Measurements from ENCODE around the gene SDSL. TPM values are rescaled to one million over a fixed set of nuclear protein-coding genes. Genes with fewer than 3 reads are reported as not detected.

The SDSL gene
- total and polyA plus RNA-seq, 2 of the 13 experiments (the other 11 are each of a cell fraction or from before 2014, with no cell fraction given) = 1.2 to 1.7 TPM

DNA sequence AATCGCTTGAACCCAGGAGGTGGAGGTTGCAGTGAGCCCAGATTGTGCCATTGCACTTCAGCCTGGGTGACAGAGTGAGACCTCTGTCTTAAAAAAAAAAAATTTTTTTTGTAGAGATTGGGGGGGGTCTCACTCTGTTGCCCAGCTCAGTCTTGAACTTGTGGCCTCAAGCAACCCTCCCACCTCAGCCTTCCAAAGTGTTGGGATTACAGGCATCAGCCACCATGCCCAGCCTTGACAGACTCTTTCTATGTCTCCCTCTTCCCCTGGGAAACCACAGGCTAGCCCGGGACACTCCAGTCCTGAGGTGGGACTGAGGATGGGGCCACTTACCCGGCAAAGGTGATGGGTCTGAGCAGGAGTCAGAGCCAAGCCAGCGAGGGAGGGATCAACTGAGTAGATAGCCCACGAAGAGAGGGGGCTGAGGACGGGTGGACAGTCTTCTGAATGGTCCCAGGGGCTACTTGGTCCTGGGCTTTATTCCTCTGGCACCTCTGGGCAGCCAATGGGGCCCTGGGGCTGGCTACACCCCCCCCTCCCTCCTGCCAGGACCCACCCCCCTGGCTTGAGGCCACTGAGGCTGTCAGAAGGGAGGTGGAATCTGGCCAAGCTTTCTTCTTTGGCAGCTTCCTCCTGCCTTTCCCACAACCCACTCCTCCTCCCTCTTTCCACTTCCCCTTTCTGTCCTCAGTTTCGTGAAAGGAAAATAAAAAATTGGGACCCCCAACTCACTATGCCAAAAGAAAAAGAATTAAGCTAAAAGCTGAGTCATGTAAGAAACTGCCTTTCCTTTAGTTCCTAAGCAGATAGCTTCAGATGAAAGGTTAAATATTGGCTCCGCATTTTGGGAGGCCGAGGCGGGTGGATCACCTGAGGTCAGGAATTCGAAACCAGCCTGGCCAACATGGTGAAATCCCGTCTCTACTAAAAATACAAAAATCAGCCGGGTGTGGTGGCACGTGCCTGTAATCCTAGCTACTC lies 18.5 kb upstream of the SDSL start, which contains the start of gene SDS:
Gene SDS, minus strand, starts transcription at position 453 of the 981 bp plus-strand sequence. CDS start 4,179 bp downstream, outside the sequence.
- ATAC-seq = peak; percentile 59
- H2AFZ ChIP-seq (ENCODE audit: low read length) = no peak within 1 kb of the TSS
- no peak within 1 kb of the TSS for H3K27ac ChIP-seq (ENCODE audit: extremely low read length, insufficient read depth, low read length)

More for the DNA sequence above, 18.5 kb upstream of the SDSL start, which contains the start of gene SDS:
- Histone ChIP-seq H3K36me3 (replicated peaks in 1 of 2; ENCODE audit: control insufficient read depth in 1 of 2, insufficient read depth in 2 of 2, low read length in 2 of 2) (no peaks in the 10 kb centered on the region), H3K4me2 (ENCODE audit: low read depth, low read length) (0 out of 2 replicates have a peak within 1 kb of the TSS, but pooled peaks have one; percentile 16), H4K20me1 (ENCODE audit: insufficient read depth, low read length) (no peaks in the 10 kb centered on the region), H3K79me2 (ENCODE audit: insufficient read depth, low read length) (no peaks in the 10 kb centered on the region), H3K9me3 (ENCODE audit: low read length) (no peaks in the 10 kb centered on the region), H3K27me3 (ENCODE audit: control insufficient read depth in 1 of 2, insufficient read depth in 2 of 2, low read length in 2 of 2) (peaks cover 1 to 5% of the 10 kb centered on the region in 2 experiments; a peak in 3 of 5 replicates), H3K4me3 (replicated peaks in 1 of 3; ENCODE audit: insufficient read depth in 1 of 3, low read depth in 2 of 3, low read length in 3 of 3) (no peak within 1 kb of the TSS), H3K9ac (ENCODE audit: insufficient read depth, low read depth, low read length) (no peak within 1 kb of the TSS), H3K4me1 (ENCODE audit: insufficient read depth, low read length) (peaks cover 8% of the 10 kb centered on the region; the same call in 1 of the 2 replicates)
- FAIRE-seq (no peak), DNase-seq (ENCODE audit: low spot score) (no peak)
- in situ Hi-C loops (cut with HindIII; ENCODE audit: extremely low pct_ligation_motif_present, low pct_unique_long_range_greater_than_20kb) = no loop called here
- WGBS (ENCODE audit: low lambda C conversion rate) = 16% methylated on average over 11 of the region's 14 CpGs
- TF ChIP-seq ZNF124 (CRISPR knock-in tag; IDR thresholded peaks at IDR 0.05) (no peak), ZBTB42 (CRISPR knock-in tag; IDR thresholded peaks at IDR 0.05) (no peak), ZNF747 (CRISPR knock-in tag; IDR thresholded peaks at IDR 0.05; ENCODE audit: borderline replicate concordance) (no peak), ZFX (CRISPR knock-in tag; IDR thresholded peaks at IDR 0.05; ENCODE audit: low read depth) (no peak), ZNF33B (CRISPR knock-in tag; IDR thresholded peaks at IDR 0.05) (no peak), ZNF589 (CRISPR knock-in tag; conservative IDR thresholded peaks at IDR 0.05) (no peak), MEIS2 (CRISPR knock-in tag; IDR thresholded peaks at IDR 0.05) (no peak), ZNF780A (CRISPR knock-in tag; IDR thresholded peaks at IDR 0.05) (no peak), PCBP1 (IDR thresholded peaks at IDR 0.05; ENCODE audit: borderline replicate concordance, low read depth, low read length) (no peak), JARID2 (CRISPR knock-in tag; IDR thresholded peaks at IDR 0.05; ENCODE audit: insufficient replicate concordance) (no peak)
- TF ChIP-seq, protein P1, sequence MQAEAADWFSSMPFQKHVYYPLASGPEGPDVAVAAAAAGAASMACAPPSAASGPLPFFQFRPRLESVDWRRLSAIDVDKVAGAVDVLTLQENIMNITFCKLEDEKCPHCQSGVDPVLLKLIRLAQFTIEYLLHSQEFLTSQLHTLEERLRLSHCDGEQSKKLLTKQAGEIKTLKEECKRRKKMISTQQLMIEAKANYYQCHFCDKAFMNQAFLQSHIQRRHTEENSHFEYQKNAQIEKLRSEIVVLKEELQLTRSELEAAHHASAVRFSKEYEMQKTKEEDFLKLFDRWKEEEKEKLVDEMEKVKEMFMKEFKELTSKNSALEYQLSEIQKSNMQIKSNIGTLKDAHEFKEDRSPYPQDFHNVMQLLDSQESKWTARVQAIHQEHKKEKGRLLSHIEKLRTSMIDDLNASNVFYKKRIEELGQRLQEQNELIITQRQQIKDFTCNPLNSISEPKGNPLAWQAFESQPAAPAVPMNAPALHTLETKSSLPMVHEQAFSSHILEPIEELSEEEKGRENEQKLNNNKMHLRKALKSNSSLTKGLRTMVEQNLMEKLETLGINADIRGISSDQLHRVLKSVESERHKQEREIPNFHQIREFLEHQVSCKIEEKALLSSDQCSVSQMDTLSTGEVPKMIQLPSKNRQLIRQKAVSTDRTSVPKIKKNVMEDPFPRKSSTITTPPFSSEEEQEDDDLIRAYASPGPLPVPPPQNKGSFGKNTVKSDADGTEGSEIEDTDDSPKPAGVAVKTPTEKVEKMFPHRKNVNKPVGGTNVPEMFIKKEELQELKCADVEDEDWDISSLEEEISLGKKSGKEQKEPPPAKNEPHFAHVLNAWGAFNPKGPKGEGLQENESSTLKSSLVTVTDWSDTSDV (CRISPR knock-in tag; IDR thresholded peaks at IDR 0.05) = no peak
- TF ChIP-seq, protein P2, sequence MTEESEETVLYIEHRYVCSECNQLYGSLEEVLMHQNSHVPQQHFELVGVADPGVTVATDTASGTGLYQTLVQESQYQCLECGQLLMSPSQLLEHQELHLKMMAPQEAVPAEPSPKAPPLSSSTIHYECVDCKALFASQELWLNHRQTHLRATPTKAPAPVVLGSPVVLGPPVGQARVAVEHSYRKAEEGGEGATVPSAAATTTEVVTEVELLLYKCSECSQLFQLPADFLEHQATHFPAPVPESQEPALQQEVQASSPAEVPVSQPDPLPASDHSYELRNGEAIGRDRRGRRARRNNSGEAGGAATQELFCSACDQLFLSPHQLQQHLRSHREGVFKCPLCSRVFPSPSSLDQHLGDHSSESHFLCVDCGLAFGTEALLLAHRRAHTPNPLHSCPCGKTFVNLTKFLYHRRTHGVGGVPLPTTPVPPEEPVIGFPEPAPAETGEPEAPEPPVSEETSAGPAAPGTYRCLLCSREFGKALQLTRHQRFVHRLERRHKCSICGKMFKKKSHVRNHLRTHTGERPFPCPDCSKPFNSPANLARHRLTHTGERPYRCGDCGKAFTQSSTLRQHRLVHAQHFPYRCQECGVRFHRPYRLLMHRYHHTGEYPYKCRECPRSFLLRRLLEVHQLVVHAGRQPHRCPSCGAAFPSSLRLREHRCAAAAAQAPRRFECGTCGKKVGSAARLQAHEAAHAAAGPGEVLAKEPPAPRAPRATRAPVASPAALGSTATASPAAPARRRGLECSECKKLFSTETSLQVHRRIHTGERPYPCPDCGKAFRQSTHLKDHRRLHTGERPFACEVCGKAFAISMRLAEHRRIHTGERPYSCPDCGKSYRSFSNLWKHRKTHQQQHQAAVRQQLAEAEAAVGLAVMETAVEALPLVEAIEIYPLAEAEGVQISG (CRISPR knock-in tag; IDR thresholded peaks at IDR 0.05) = no peak
- TF ChIP-seq, protein P3, sequence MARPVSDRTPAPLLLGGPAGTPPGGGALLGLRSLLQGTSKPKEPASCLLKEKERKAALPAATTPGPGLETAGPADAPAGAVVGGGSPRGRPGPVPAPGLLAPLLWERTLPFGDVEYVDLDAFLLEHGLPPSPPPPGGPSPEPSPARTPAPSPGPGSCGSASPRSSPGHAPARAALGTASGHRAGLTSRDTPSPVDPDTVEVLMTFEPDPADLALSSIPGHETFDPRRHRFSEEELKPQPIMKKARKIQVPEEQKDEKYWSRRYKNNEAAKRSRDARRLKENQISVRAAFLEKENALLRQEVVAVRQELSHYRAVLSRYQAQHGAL (CRISPR knock-in tag; IDR thresholded peaks at IDR 0.05; ENCODE audit: not compliant biosample characterization) = no peak
- intact Hi-C loops (cut with micrococcal nuclease; ENCODE audit: unreplicated experiment) = no loop called here
- ChIA-PET POLR2A (no interaction called here), CTCF (ENCODE audit: low intra/inter-chr PET ratio, low total read pairs) (no interaction called here)
- BruUV-seq (replicated peaks) = no TSS peak
